HL-60 (cell line): ENCODE measurements around the gene RP9.

ENCODE experiments used
- CTCF ChIP-seq: IDR thresholded peaks from one replicate; pipeline ENCODE4 v1.5.1; 2011; ENCODE audit warnings: low read length, control low read depth, inconsistent platforms; ENCODE audit not compliant: insufficient read depth
- REST ChIP-seq: IDR thresholded peaks from 2 replicates; pipeline ENCODE4 v1.6.1; 2012; ENCODE audit warnings: low read depth; ENCODE audit not compliant: insufficient replicate concordance

GRCh38 chr7:33101906-33102305, 7.3 kb downstream of the RP9 start:
- TF ChIP-seq CTCF = no peak
- TF ChIP-seq REST = no peak
